GM12878 (cell line): ENCODE data around the gene C1orf87.

Experiments used
- CREB1 ChIP-seq: IDR thresholded peaks from 2 replicates; pipeline ENCODE4 v1.6.1; 2012; ENCODE audit warnings: low read depth, mild to moderate bottlenecking, inconsistent platforms
- HDAC2 ChIP-seq: fragments of 200-600 bp; sonication (generic); IDR thresholded peaks from 2 replicates; pipeline ENCODE4 v1.6.1; 2017
- IKZF2 ChIP-seq, 2 experiments: fragments of 450-650 bp; IDR thresholded peaks; 2 replicates each; pipeline ENCODE4 v1.6.1; 2017; ENCODE audit warnings: mild to moderate bottlenecking in 2 of 2, moderate library complexity in 2 of 2
- PAX5 ChIP-seq: IDR thresholded peaks from 2 replicates; pipeline ENCODE4 v1.6.1; 2011; ENCODE audit warnings: low read depth, low read length, borderline replicate concordance
- RFX5 ChIP-seq: IDR thresholded peaks from 2 replicates; pipeline ENCODE4 v1.6.1; 2011; ENCODE audit warnings: low read depth, low read length, improper control_type of control experiment
- SMC3 ChIP-seq: IDR thresholded peaks from 2 replicates; pipeline ENCODE4 v1.6.1; 2011; ENCODE audit warnings: low read length, improper control_type of control experiment, borderline replicate concordance

DNA sequence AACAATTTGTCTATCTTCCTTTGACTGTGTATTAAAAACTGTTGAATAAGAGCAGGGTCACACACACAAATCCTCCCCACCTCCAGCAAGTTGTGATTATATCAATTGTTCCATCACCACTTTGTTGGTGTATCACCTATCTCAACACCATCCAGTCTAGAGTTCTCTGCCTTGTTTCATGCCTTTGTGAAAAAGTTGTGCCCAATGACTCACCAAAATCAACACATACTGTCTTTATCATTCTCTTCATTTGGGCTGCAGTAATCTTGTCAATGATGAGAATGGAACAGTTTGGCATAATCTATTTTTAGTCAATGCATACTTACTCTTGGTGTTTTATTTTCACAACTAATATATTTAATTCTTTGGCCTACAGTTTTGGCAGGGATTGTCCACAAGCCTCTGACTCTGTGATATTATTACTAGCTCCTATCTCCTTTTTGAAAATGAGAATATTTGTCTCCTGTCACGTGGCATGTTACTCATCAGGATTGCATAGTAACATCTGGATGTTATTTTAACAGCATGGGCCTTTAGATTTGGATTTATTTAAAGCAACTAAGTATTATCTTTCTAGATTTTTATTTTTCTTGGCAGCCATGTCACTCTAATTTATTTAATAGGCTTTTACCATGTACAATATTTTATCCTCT, 5.1 kb downstream of the C1orf87 start:
- TF ChIP-seq PAX5 (no peak), IKZF2 (IDR thresholded peaks at IDR 0.05) (no peak), RFX5 (no peak), SMC3 (no peak), CREB1 (no peak), HDAC2 (no peak)
